Measurements from ENCODE around the gene MSI2. TPM values are rescaled to one million over a fixed set of nuclear protein-coding genes. Genes with fewer than 3 reads are reported as not detected.
A peak's percentile ranks its signal among the peaks of the same experiment; 100 is the strongest.

MSI2 gene
- total RNA-seq, 8 experiments from 2014 or later: 33.0 to 114 (median 67.5) TPM

GRCh38 chr17:57587193-57587969, 331.1 kb downstream of the MSI2 start:
- Histone ChIP-seq H3K4me1 (replicated peaks in 1 of 2) (peaks cover 34 to 54% of the 10 kb centered on the region in 2 donors), H3K27ac (peak overlapping the region in 1 of 2 donors; percentile 1), H3K4me3 (no peak overlapping the region)
- WGBS, 10 experiments: 50 to 100% (median 80%) methylated on average over 1 to 5 of the region's 16 CpGs; no CpG with 5 or more reads in 1 of the 10 experiments
- in situ Hi-C loops (cut with MboI; ENCODE audit: low pct_unique_long_range_greater_than_20kb in 2 of 9, low sequenced_read_pairs in 9 of 9, unreplicated experiment in 9 of 9): no loop called here
- peak in 5 of 8 experiments; percentile 63 to 80 (median 76) for ATAC-seq (replicated peaks in 6 of 8)

GRCh38 chr17:57588086-57588485, 331.8 kb downstream of the MSI2 start:
- in situ Hi-C loops (cut with MboI; ENCODE audit: low pct_unique_long_range_greater_than_20kb in 2 of 9, low sequenced_read_pairs in 9 of 9, unreplicated experiment in 9 of 9): no loop called here

GRCh38 chr17:57589151-57590034, 333.1 kb downstream of the MSI2 start:
- WGBS, 10 experiments: 59 to 100% (median 93%) methylated on average over 2 to 7 of the region's 15 CpGs; no CpG with 5 or more reads in 4 of the 10 experiments
- in situ Hi-C loops (cut with MboI; ENCODE audit: low pct_unique_long_range_greater_than_20kb in 2 of 9, low sequenced_read_pairs in 9 of 9, unreplicated experiment in 9 of 9): no loop called here
- Histone ChIP-seq H3K4me1 (replicated peaks in 1 of 2) (peaks cover 30 to 54% of the 10 kb centered on the region in 2 donors), H3K27ac (no peak overlapping the region), H3K4me3 (no peak overlapping the region)
- no peak for ATAC-seq (replicated peaks in 6 of 8)

More at GRCh38 chr17:57588086-57588485, 331.8 kb downstream of the MSI2 start:
- ATAC-seq (replicated peaks in 6 of 8): peak in 5 of 8 experiments; percentile 42 to 66 (median 58)
- no peak overlapping the region for H3K4me3 ChIP-seq
- peaks cover 34 to 54% of the 10 kb centered on the region in 2 donors for H3K4me1 ChIP-seq (replicated peaks in 1 of 2)
- peak overlapping the region; percentile 1 to 30 for H3K27ac ChIP-seq
- 60 to 83% methylated on average over 1 of the region's 5 CpGs; no CpG with 5 or more reads in 8 of the 10 experiments for WGBS, 10 experiments

GRCh38 chr17:57593739-57594462, 337.6 kb downstream of the MSI2 start:
- ATAC-seq (replicated peaks in 6 of 8): no peak
- 70 to 100% (median 90%) methylated on average over 1 to 9 of the region's 14 CpGs; no CpG with 5 or more reads in 3 of the 10 experiments for WGBS, 10 experiments
- Histone ChIP-seq H3K4me3 (no peak overlapping the region), H3K4me1 (replicated peaks in 1 of 2) (peaks cover 24 to 35% of the 10 kb centered on the region in 2 donors), H3K27ac (no peak overlapping the region)
- in situ Hi-C loops (cut with MboI; ENCODE audit: low pct_unique_long_range_greater_than_20kb in 2 of 9, low sequenced_read_pairs in 9 of 9, unreplicated experiment in 9 of 9): no loop called here

GRCh38 chr17:57594767-57595166, 338.4 kb downstream of the MSI2 start:
- 92 to 100% (median 99%) methylated on average over 2 to 5 of the region's 5 CpGs; no CpG with 5 or more reads in 4 of the 10 experiments for WGBS, 10 experiments
- ATAC-seq (replicated peaks in 6 of 8): no peak
- peaks cover 24 to 27% of the 10 kb centered on the region in 2 donors for H3K4me1 ChIP-seq (replicated peaks in 1 of 2)
- in situ Hi-C loops (cut with MboI; ENCODE audit: low pct_unique_long_range_greater_than_20kb in 2 of 9, low sequenced_read_pairs in 9 of 9, unreplicated experiment in 9 of 9): no loop called here
- no peak overlapping the region for H3K4me3 ChIP-seq
- no peak overlapping the region for H3K27ac ChIP-seq

- no peak overlapping the region for H3K27ac ChIP-seq
- H3K4me1 ChIP-seq (replicated peaks in 1 of 2): peaks cover 22 to 24% of the 10 kb centered on the region in 2 donors
- in situ Hi-C loops (cut with MboI; ENCODE audit: low pct_unique_long_range_greater_than_20kb in 2 of 9, low sequenced_read_pairs in 9 of 9, unreplicated experiment in 9 of 9): no loop called here
- no peak overlapping the region for H3K4me3 ChIP-seq
- 0 to 100% (median 72%) methylated on average over 1 to 2 of the region's 4 CpGs; no CpG with 5 or more reads in 4 of the 10 experiments for WGBS, 10 experiments
- no peak for ATAC-seq (replicated peaks in 6 of 8)
Measured at GRCh38 chr17:57595426-57595825, 339.1 kb downstream of the MSI2 start.

- Histone ChIP-seq H3K27ac (no peak overlapping the region), H3K4me1 (replicated peaks in 1 of 2) (peaks cover 23 to 24% of the 10 kb centered on the region in 2 donors), H3K4me3 (no peak overlapping the region)
- ATAC-seq (replicated peaks in 6 of 8): no peak
- in situ Hi-C loops (cut with MboI; ENCODE audit: low pct_unique_long_range_greater_than_20kb in 2 of 9, low sequenced_read_pairs in 9 of 9, unreplicated experiment in 9 of 9): no loop called here
- 65 to 100% (median 88%) methylated on average over 2 to 15 of the region's 27 CpGs; no CpG with 5 or more reads in 1 of the 10 experiments for WGBS, 10 experiments
Measured at GRCh38 chr17:57595947-57596695, 339.8 kb downstream of the MSI2 start.

GRCh38 chr17:57597101-57597500, 340.8 kb downstream of the MSI2 start:
- Histone ChIP-seq H3K27ac (no peak overlapping the region), H3K4me3 (no peak overlapping the region), H3K4me1 (replicated peaks in 1 of 2) (peaks cover 27 to 28% of the 10 kb centered on the region in 2 donors)
- 0 to 100% (median 83%) methylated on average over 1 to 4 of the region's 5 CpGs; no CpG with 5 or more reads in 1 of the 10 experiments for WGBS, 10 experiments
- in situ Hi-C loops (cut with MboI; ENCODE audit: low pct_unique_long_range_greater_than_20kb in 2 of 9, low sequenced_read_pairs in 9 of 9, unreplicated experiment in 9 of 9): no loop called here
- no peak for ATAC-seq (replicated peaks in 6 of 8)

GRCh38 chr17:57597531-57598453, 341.5 kb downstream of the MSI2 start:
- peak in 7 of 8 experiments; percentile 29 to 88 (median 54) for ATAC-seq (replicated peaks in 6 of 8)
- WGBS, 10 experiments: 0 to 90% (median 49%) methylated on average over 2 to 8 of the region's 8 CpGs
- in situ Hi-C loops (cut with MboI; ENCODE audit: low pct_unique_long_range_greater_than_20kb in 2 of 9, low sequenced_read_pairs in 9 of 9, unreplicated experiment in 9 of 9): no loop called here
- Histone ChIP-seq H3K27ac (no peak overlapping the region), H3K4me1 (replicated peaks in 1 of 2) (peaks cover 27 to 28% of the 10 kb centered on the region in 2 donors), H3K4me3 (no peak overlapping the region)

GRCh38 chr17:57599271-57600045, 343.1 kb downstream of the MSI2 start:
- WGBS, 10 experiments: 81 to 100% (median 100%) methylated on average over 1 to 6 of the region's 8 CpGs; no CpG with 5 or more reads in 2 of the 10 experiments
- H3K27ac ChIP-seq: no peak overlapping the region
- H3K4me3 ChIP-seq: no peak overlapping the region
- no peak for ATAC-seq (replicated peaks in 6 of 8)
- in situ Hi-C loops (cut with MboI; ENCODE audit: low pct_unique_long_range_greater_than_20kb in 2 of 9, low sequenced_read_pairs in 9 of 9, unreplicated experiment in 9 of 9): no loop called here
- H3K4me1 ChIP-seq (replicated peaks in 1 of 2): peaks cover 33 to 43% of the 10 kb centered on the region in 2 donors

Measured in motor neuron (in vitro differentiated cells).